Fibroblast of skin of scalp (primary cell): ENCODE data around the gene ZNF445.
"Not testable (repeated sequence)": the region's sequence is repeated elsewhere in the genome, so short reads cannot be mapped to it uniquely, and the experiment has no call there.

Experiments
- DNase-seq: peaks from one replicate; pipeline ENCODE4 v3.0.0-alpha.2; 2013

ZNF445 gene

GRCh38 chr3:44398271-44398670 lies 79.2 kb downstream of the ZNF445 start:
- DNase-seq, result not testable (repeated sequence)

- no peak for DNase-seq
These were observed 81.0 kb downstream of the ZNF445 start for GRCh38 chr3:44396200-44397171.

GRCh38 chr3:44395714-44396113 lies 81.8 kb downstream of the ZNF445 start:
- no peak for DNase-seq

GRCh38 chr3:44392489-44392888 lies 85.0 kb downstream of the ZNF445 start:
- no peak for DNase-seq

- no peak for DNase-seq
These were observed 90.1 kb downstream of the ZNF445 start for GRCh38 chr3:44387404-44387803.
